DND-41 (cell line): ENCODE data around the gene VIM.
A peak's percentile ranks its signal among the peaks of the same experiment; 100 is the strongest.

Source experiments
- ATAC-seq: fragments of 200-7000 bp; cut with Tn5 transposase; 3 replicates; pipeline ENCODE4 v1.9.1; 2021; ENCODE audit warnings: low read depth; ENCODE audit not compliant: insufficient read depth
- DNase-seq: peaks from one replicate; pipeline ENCODE4 v3.0.0-alpha.2; 2020
- H2AFZ ChIP-seq: 2 replicates; pipeline ENCODE4 v1.6.0; 2012; ENCODE audit warnings: low read depth, low read length
- H3K27ac ChIP-seq: 2 replicates; pipeline ENCODE4 v1.5.1; 2012; ENCODE audit warnings: low read length, inconsistent platforms
- H3K27me3 ChIP-seq: fragments of 200-600 bp; sonication (generic); 2 replicates; pipeline ENCODE4 v1.6.0; 2012; ENCODE audit warnings: low read length, mild to moderate bottlenecking, inconsistent platforms; ENCODE audit not compliant: insufficient read depth, poor library complexity
- H3K36me3 ChIP-seq: 2 replicates; pipeline ENCODE4 v1.5.1; 2012; ENCODE audit warnings: low read length, inconsistent platforms; ENCODE audit not compliant: insufficient read depth
- H3K4me1 ChIP-seq: 2 replicates; pipeline ENCODE4 v1.5.1; 2012; ENCODE audit warnings: mild to moderate bottlenecking, low read length; ENCODE audit not compliant: insufficient read depth
- H3K4me2 ChIP-seq: 2 replicates; pipeline ENCODE4 v1.6.0; 2012; ENCODE audit warnings: mild to moderate bottlenecking, moderate library complexity, low read length, inconsistent platforms; ENCODE audit not compliant: insufficient read depth
- H3K4me3 ChIP-seq, 2 experiments: fragments of 200-600 bp in 1 of 2; shearing (Covaris generic) in 1 of 2; 2 replicates each; pipeline ENCODE4 v1.5.1; 2012 to 2016; ENCODE audit warnings: inconsistent platforms in 2 of 2, low read length in 2 of 2, mild to moderate bottlenecking in 2 of 2, low read depth in 1 of 2, moderate library complexity in 1 of 2
- H3K79me2 ChIP-seq: 2 replicates; pipeline ENCODE4 v1.6.0; 2012; ENCODE audit warnings: low read length, inconsistent platforms; ENCODE audit not compliant: insufficient read depth
- H3K9ac ChIP-seq: 2 replicates; pipeline ENCODE4 v1.6.0; 2012; ENCODE audit warnings: low read depth, mild to moderate bottlenecking, inconsistent platforms, low read length, moderate library complexity
- H3K9me3 ChIP-seq: 2 replicates; pipeline ENCODE4 v1.5.1; 2012; ENCODE audit warnings: low read length, moderate library complexity, mild to moderate bottlenecking, inconsistent platforms; ENCODE audit not compliant: insufficient read depth, severe bottlenecking
- H4K20me1 ChIP-seq: 2 replicates; pipeline ENCODE4 v1.6.0; 2012; ENCODE audit warnings: low read length; ENCODE audit not compliant: insufficient read depth
- CTCF ChIP-seq: IDR thresholded peaks from 2 replicates; pipeline ENCODE4 v1.5.1; 2012; ENCODE audit warnings: borderline replicate concordance, low read length, moderate library complexity, mild to moderate bottlenecking; ENCODE audit not compliant: poor library complexity, severe bottlenecking; ENCODE audit errors: extremely low read depth
- EZH2 ChIP-seq: IDR thresholded peaks from 3 replicates; pipeline ENCODE4 v1.6.1; 2012; ENCODE audit warnings: borderline replicate concordance, low read depth, mild to moderate bottlenecking, moderate library complexity, low read length, inconsistent platforms; ENCODE audit not compliant: severe bottlenecking

The VIM gene

GRCh38 chr10:17229717-17229966 is 1.6 kb downstream of the VIM start:
- Histone ChIP-seq H4K20me1 (peaks cover 45% of the 10 kb centered on the region), H3K27me3 (no peaks in the 10 kb centered on the region), H3K4me3 (peak overlapping the region; percentile 88 to 96), H3K4me2 (peak overlapping the region; percentile 92), H3K79me2 (peaks cover 38% of the 10 kb centered on the region), H3K27ac (peak overlapping the region; percentile 95), H2AFZ (peak overlapping the region; percentile 77), H3K9me3 (no peaks in the 10 kb centered on the region), H3K9ac (peak overlapping the region; percentile 99), H3K36me3 (peaks cover 52% of the 10 kb centered on the region), H3K4me1 (peaks cover 49% of the 10 kb centered on the region)
- no peak for TF ChIP-seq EZH2
- TF ChIP-seq CTCF: no peak
- DNase-seq (no peak), ATAC-seq (no peak)

DNA sequence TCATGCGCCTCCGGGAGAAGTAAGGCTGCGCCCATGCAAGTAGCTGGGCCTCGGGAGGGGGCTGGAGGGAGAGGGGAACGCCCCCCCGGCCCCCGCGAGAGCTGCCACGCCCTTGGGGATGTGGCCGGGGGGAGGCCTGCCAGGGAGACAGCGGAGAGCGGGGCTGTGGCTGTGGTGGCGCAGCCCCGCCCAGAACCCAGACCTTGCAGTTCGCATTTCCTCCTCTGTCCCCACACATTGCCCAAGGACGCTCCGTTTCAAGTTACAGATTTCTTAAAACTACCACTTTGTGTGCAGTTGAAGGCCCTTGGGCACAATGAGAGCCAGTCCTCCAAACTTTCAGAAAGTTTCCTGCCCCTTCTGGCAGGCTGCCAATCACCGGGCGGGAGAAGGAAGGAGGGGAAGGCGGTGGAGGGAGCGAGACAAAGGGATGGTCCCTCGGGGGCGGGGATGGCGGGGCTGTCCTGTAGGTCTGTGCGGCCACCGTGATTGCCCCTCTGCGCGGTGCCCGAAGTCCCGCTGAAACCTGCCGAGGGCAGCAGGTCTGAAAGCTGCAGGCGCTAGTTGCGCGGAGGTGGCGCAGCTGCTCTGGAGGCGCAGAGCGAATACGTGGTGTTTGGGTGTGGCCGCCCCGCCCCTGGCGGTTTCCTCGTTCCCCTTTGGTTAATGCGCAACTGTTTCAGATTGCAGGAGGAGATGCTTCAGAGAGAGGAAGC is 2.1 kb downstream of the VIM start:
- peaks cover 38% of the 10 kb centered on the region for H3K79me2 ChIP-seq
- ATAC-seq: peak; percentile 64

DNA sequence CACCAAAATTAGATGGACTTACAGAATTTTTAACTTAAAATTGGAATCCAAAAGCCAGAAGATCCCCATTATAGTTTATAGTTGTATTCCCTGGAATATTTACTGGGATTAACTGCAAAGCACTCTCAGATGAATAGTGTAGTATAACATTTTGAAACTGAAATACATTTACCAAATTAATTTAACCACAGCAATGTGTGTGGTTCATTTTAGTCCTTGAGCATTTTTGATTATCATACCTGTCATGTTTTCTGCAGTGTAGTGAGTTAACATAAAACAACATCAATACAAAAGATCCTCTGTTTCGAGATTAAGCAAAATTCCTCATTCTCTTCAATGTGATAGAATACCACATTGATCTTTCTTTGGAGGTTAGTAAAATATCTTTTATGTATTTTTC is 3.7 kb downstream of the VIM start:
- DNase-seq: no peak
- Histone ChIP-seq H3K9me3 (no peaks in the 10 kb centered on the region), H3K4me1 (peaks cover 46% of the 10 kb centered on the region), H3K27me3 (no peaks in the 10 kb centered on the region), H3K27ac (no peak overlapping the region), H3K36me3 (peaks cover 73% of the 10 kb centered on the region), H4K20me1 (peaks cover 57% of the 10 kb centered on the region), H3K4me3 (no peak overlapping the region), H3K4me2 (peak overlapping the region; percentile 92), H3K9ac (no peak overlapping the region), H3K79me2 (peaks cover 38% of the 10 kb centered on the region), H2AFZ (no peak overlapping the region)
- no peak for TF ChIP-seq CTCF
- no peak for TF ChIP-seq EZH2
- ATAC-seq: no peak

More for the DNA sequence above, 2.1 kb downstream of the VIM start:
- H3K4me3 ChIP-seq: peak overlapping the region; percentile 88 to 96
- H3K4me2 ChIP-seq: peak overlapping the region; percentile 92
- H3K9ac ChIP-seq: peak overlapping the region; percentile 99
- peaks cover 50% of the 10 kb centered on the region for H4K20me1 ChIP-seq
- peak overlapping the region; percentile 95 for H3K27ac ChIP-seq
- H2AFZ ChIP-seq: peak overlapping the region; percentile 77
- peaks cover 56% of the 10 kb centered on the region for H3K36me3 ChIP-seq
- H3K9me3 ChIP-seq: no peaks in the 10 kb centered on the region
- TF ChIP-seq EZH2 (no peak), CTCF (no peak)
- peak; percentile 91 for DNase-seq
- no peaks in the 10 kb centered on the region for H3K27me3 ChIP-seq
- H3K4me1 ChIP-seq: peaks cover 49% of the 10 kb centered on the region
